ENCODE measurements around the gene ELMO3.

DNA sequence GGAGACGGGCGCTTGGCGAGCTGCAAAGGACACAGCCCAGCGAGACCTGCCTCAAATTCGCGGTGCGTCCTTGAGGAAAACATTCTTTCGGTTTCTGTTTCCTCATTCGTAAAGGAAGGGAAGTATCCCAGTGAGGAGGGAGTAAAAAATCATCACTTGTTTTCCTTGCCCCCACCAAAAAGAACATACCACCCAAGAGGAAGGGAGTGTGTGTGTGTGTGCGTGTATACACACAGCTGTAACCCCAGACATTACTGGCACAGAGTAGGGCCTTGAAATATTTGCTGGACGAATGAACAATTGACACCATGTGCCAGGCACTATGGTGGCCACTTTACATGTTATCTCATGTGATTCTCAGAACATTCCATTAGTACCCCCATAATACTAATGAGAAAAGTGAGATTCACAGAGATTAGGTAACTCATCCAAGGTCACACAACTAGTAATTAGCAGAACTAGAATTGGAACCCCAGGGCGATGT is 13.2 kb upstream of the ELMO3 start:
- TF ChIP-seq, protein P1, sequence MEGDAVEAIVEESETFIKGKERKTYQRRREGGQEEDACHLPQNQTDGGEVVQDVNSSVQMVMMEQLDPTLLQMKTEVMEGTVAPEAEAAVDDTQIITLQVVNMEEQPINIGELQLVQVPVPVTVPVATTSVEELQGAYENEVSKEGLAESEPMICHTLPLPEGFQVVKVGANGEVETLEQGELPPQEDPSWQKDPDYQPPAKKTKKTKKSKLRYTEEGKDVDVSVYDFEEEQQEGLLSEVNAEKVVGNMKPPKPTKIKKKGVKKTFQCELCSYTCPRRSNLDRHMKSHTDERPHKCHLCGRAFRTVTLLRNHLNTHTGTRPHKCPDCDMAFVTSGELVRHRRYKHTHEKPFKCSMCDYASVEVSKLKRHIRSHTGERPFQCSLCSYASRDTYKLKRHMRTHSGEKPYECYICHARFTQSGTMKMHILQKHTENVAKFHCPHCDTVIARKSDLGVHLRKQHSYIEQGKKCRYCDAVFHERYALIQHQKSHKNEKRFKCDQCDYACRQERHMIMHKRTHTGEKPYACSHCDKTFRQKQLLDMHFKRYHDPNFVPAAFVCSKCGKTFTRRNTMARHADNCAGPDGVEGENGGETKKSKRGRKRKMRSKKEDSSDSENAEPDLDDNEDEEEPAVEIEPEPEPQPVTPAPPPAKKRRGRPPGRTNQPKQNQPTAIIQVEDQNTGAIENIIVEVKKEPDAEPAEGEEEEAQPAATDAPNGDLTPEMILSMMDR (IDR thresholded peaks at IDR 0.05), result no peak
- TF ChIP-seq POLR2A (IDR thresholded peaks at IDR 0.05), result no peak

Data from esophagus squamous epithelium (tissue), 4 donors.